ENCODE results near the gene SAMD14.
"Not testable (repeated sequence)": the region's sequence is repeated elsewhere in the genome, so short reads cannot be mapped to it uniquely, and the experiment has no call there.

SAMD14 gene

DNA sequence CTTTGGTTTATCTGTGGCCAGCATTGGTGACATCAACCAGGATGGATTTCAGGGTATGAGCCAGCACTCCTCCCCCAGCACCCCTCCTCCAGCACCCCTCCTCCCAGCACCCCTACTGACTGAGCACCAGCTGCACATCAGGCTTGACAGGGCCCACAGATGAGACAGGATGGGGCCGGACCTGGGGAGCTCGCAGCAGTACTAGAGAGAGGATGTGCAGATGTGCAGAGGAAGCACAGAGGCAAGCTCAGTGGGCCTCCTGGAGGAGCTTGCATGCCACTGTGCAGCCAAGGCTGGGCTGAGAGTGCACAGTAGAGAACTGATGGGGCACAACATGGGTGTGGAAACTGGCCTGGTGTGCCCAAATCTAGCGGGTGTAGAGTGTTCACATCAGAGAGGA is 57.8 kb downstream of the SAMD14 start:
- DNase-seq (no peak), ATAC-seq (replicated peaks) (no peak)
- no peak overlapping the region for H3K27ac Mint-ChIP-seq
- peaks cover 6 to 11% of the 10 kb centered on the region in 2 donors for H3K9me3 Mint-ChIP-seq
- peaks cover 9 to 14% of the 10 kb centered on the region in 2 donors for H3K36me3 Mint-ChIP-seq
- H3K4me1 Mint-ChIP-seq = no peaks in the 10 kb centered on the region
- peaks cover 16 to 43% of the 10 kb centered on the region in 2 donors for H3K27me3 Mint-ChIP-seq
- no peak overlapping the region for H3K4me3 Mint-ChIP-seq

DNA sequence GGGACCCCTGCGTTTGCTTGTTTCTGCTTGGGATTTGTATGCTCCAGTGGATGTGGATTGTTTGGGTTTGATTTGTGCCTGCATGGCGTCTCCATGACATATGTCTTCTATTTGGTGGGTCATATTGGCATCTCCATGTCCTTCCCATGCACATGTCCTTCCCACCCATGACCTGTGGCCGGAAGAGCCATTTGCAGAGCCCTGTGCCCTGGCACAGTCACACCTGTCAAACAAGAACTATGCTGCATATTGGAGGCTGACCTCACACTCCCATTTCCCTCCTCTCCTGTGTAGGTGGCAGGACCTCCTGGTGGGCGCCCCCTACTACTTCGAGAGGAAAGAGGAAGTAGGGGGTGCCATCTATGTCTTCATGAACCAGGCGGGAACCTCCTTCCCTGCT is 58.3 kb downstream of the SAMD14 start:
- DNase-seq (no peak), ATAC-seq (replicated peaks) (no peak)
- Mint-ChIP-seq H3K36me3 (peaks cover 9 to 14% of the 10 kb centered on the region in 2 donors), H3K4me3 (no peak overlapping the region), H3K4me1 (no peaks in the 10 kb centered on the region), H3K27ac (no peak overlapping the region), H3K27me3 (peaks cover 16 to 41% of the 10 kb centered on the region in 2 donors), H3K9me3 (peaks cover 6 to 11% of the 10 kb centered on the region in 2 donors)

DNA sequence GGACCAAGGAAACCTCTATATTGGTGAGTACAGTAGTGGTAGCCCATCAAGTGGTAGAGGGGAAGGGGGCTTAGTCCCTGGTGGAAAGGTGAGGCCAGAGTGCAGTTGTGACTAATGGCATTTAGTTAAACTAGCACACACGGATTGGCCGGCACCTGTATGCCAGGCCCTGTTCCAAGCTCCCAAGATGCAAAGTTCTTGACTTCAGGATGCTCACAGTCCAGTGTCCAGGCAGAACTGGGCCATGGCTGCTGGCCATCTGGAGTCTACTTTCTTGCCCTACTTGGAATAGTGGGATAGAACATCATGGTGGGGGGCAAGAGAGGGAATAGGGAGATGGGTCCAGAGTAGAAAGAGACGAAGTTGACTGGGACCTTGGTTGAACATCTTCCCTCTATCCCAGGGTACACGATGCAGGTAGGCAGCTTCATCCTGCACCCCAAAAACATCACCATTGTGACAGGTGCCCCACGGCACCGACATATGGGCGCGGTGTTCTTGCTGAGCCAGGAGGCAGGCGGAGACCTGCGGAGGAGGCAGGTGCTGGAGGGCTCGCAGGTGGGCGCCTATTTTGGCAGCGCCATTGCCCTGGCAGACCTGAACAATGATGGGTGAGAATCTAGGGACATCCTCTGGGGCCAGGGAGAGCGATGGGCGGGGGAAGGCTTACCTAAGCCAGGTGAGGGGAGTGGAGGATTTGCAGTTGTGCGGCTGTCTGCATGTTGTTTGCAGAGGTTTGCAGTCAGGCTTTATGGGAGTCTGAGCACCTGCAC is 58.9 kb downstream of the SAMD14 start:
- peaks cover 16 to 41% of the 10 kb centered on the region in 2 donors for H3K27me3 Mint-ChIP-seq
- H3K4me1 Mint-ChIP-seq = no peaks in the 10 kb centered on the region
- no peak overlapping the region for H3K4me3 Mint-ChIP-seq
- peak overlapping the region; percentile 38 for H3K27ac Mint-ChIP-seq
- H3K36me3 Mint-ChIP-seq = peaks cover 9 to 14% of the 10 kb centered on the region in 2 donors
- DNase-seq (no peak), ATAC-seq (replicated peaks) (no peak)
- H3K9me3 Mint-ChIP-seq = peaks cover 6 to 11% of the 10 kb centered on the region in 2 donors

DNA sequence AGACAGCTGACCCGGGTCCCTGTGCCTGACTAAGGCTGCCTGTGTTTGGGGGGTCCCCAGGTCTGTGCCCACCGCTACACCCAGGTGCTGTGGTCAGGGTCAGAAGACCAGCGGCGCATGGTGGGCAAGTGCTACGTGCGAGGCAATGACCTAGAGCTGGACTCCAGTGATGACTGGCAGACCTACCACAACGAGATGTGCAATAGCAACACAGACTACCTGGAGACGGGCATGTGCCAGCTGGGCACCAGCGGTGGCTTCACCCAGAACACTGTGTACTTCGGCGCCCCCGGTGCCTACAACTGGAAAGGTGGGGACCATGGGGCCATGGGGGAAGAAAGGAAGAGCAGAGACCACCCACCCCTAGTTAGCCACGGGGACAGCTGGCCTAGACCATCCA is 62.0 kb downstream of the SAMD14 start:
- H3K27me3 Mint-ChIP-seq = peaks cover 30 to 43% of the 10 kb centered on the region in 2 donors
- ATAC-seq (replicated peaks) (no peak), DNase-seq (no peak)
- H3K4me3 Mint-ChIP-seq = no peak overlapping the region
- no peaks in the 10 kb centered on the region for H3K4me1 Mint-ChIP-seq
- H3K9me3 Mint-ChIP-seq = peaks cover 6 to 11% of the 10 kb centered on the region in 2 donors
- H3K27ac Mint-ChIP-seq = no peak overlapping the region
- H3K36me3 Mint-ChIP-seq = peaks cover 9 to 14% of the 10 kb centered on the region in 2 donors

DNA sequence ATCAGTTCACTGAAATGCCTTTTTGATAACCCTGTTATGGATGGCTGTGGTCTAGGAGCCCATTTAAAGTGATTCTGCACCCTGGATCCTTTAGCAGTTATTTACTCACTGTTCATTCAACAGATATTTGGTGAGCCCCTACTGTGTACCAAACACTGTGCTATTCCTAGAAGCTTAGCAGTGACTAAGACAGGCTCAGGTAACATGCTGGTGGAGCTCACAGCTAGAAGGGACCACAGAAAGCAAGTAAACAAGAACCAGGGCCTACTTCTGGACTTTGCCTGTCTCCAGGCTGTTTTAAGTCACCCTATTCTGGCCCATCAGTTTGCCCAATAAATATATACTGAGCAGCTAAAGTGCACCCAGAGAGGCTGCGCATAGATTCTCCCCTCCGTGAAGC is 63.0 kb downstream of the SAMD14 start:
- DNase-seq (no peak), ATAC-seq (replicated peaks) (no peak)
- Mint-ChIP-seq H3K36me3 (peaks cover 9 to 12% of the 10 kb centered on the region in 2 donors), H3K27ac (no peak overlapping the region), H3K4me3 (no peak overlapping the region), H3K9me3 (peaks cover 6 to 11% of the 10 kb centered on the region in 2 donors), H3K27me3 (peaks cover 30 to 43% of the 10 kb centered on the region in 2 donors), H3K4me1 (no peaks in the 10 kb centered on the region)

DNA sequence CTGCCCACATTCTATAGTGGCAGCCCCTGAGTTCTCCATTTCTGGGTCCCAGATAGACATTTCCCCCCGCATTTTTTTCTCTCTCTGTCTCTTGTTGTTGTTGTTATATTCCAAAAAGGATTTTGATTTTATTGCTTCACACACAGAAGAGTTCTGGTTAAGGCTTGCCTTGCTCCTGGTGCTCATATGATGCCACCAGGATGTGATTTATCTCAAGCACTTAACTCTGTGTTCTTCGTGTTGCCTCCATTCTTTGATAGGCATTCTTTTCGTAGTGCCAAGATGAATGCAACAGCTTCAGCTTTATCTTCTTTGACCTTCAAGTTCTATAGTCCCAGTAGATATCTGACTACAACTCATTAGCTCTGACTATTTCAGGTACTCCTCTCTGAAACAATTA is 64.9 kb downstream of the SAMD14 start:
- no peak for ATAC-seq (replicated peaks)
- H3K36me3 Mint-ChIP-seq = no peaks in the 10 kb centered on the region
- no peak overlapping the region for H3K4me3 Mint-ChIP-seq
- no peaks in the 10 kb centered on the region for H3K4me1 Mint-ChIP-seq
- no peak for DNase-seq
- H3K27ac Mint-ChIP-seq = no peak overlapping the region
- peaks cover 36 to 54% of the 10 kb centered on the region in 2 donors for H3K27me3 Mint-ChIP-seq
- no peaks in the 10 kb centered on the region for H3K9me3 Mint-ChIP-seq

DNA sequence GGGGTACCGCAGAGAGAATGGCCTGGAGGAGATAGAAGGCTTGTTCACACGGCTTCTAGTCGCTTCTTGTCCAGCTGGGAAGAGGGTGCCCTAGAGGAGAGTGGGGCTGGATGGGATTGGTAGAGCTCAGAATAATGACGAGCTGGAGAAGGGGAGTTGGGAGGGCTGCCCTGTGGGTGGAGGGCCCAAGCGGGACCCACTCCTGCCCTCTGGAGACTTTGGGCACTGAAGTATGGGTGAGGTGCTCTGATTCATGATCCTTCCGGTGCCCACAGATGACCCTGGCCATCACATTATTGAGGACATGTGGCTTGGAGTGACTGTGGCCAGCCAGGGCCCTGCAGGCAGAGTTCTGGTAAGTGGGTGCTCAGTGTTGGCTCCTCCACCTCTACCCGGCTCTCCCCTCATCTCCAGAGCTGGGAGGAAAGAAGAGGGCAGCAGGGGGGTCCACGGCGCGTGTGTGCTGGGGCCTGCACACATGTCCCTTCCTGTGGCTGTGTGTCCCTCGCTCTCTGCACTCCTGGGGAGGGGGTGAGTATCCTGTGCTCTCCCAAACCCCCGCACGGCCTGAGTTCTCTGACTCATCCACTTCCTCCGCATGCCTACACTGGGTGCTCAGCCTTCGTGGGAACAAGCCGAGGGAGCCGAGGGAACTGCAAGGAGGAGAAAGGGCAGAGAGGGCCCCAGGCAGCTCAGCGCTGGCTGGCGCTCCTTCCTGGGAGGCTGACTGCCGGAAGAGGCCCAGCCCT is 65.5 kb downstream of the SAMD14 start:
- peaks cover 0 to 1% of the 10 kb centered on the region in 2 donors for H3K4me1 Mint-ChIP-seq
- no peaks in the 10 kb centered on the region for H3K36me3 Mint-ChIP-seq
- no peak overlapping the region for H3K4me3 Mint-ChIP-seq
- DNase-seq (no peak), ATAC-seq (replicated peaks) (no peak)
- H3K27ac Mint-ChIP-seq = no peak overlapping the region
- H3K9me3 Mint-ChIP-seq = no peaks in the 10 kb centered on the region
- H3K27me3 Mint-ChIP-seq = peaks cover 39 to 53% of the 10 kb centered on the region in 2 donors

DNA sequence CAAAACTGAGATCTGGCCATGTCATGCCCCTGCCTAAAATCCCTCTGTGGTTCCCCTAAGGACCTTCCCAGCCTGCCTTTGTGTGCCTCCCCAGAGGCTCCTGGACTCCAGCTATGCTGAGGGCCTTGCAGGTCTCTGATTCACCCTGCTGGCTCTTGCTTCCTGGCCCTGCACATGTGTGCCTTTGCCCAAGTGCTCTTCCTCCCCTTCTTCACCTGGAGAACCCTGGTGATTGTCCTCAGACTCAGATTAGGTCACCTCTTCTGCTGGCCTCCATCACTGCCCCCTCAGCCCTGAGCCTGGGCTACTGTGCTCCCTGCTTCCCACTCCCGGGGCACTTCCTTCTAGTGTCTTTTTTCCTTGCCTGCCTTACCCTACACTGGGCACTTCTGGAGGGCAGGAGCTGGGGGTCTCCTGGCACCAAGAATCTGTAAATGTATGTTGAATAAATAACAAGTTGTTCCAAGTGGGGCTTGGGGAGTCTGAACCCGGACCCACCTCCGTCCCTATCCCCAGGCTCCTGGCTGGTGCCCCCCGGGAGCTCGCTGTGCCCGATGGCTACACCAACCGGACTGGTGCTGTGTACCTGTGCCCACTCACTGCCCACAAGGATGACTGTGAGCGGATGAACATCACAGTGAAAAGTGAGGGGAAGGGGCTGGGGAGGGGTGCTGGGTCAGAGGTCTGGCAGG is 66.3 kb downstream of the SAMD14 start:
- ATAC-seq (replicated peaks) (no peak), DNase-seq (no peak)
- Mint-ChIP-seq H3K27me3 (peaks cover 43 to 59% of the 10 kb centered on the region in 2 donors), H3K36me3 (no peaks in the 10 kb centered on the region), H3K27ac (no peak overlapping the region), H3K4me3 (no peak overlapping the region), H3K9me3 (no peaks in the 10 kb centered on the region), H3K4me1 (peaks cover 0 to 1% of the 10 kb centered on the region in 2 donors)

DNA sequence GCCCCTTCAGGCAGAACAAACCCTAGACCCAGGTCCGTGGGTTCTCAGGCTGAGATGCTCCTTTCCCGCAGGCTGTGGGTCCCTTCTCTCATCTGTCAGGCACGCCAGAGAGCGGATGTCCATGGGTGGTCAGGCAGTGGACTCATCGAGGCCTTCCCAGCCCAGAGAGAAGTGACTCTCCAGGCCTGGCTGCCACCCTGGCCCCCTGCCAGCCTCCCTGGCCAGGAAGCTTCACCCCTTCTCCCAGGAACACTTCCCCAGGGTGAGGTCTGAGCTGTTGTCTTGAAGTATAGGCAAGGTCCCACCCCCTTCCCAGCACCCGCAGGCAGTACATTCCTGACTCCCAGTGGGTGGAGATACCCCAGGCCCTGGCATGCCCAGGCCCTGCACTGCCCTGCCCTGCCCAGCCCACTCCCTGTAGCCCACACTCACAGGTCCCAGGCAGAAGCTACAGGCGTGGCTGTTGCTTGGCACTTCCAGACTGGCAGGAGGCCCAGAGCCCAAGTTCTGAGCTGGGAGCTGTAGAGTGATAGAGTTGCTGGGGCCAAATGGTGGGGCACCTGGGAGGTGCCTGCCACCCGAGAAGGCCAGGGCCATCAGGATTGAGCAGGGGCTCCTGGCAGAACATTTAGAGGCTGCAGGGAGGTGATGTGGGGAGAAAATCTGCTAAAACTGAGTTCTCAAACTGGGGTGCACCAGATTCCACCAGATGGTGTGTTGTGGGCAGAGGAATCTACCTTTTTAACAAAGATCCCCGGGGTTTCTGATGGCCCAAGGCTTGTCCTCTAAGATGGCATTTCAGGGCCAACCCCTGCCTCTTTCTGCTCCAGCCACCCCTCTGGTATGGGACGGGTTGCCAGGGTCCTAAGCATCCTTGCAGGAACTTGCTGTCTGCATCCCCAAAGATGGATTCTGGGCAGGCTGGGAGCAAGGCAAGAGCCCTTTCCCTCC is 67.4 kb downstream of the SAMD14 start:
- DNase-seq = no peak
- H3K27me3 Mint-ChIP-seq = peaks cover 51 to 63% of the 10 kb centered on the region in 2 donors
- no peak overlapping the region for H3K27ac Mint-ChIP-seq
- no peaks in the 10 kb centered on the region for H3K36me3 Mint-ChIP-seq
- H3K9me3 Mint-ChIP-seq = no peaks in the 10 kb centered on the region
- no peak for ATAC-seq (replicated peaks)
- peaks cover 0 to 4% of the 10 kb centered on the region in 2 donors for H3K4me1 Mint-ChIP-seq
- no peak overlapping the region for H3K4me3 Mint-ChIP-seq

DNA sequence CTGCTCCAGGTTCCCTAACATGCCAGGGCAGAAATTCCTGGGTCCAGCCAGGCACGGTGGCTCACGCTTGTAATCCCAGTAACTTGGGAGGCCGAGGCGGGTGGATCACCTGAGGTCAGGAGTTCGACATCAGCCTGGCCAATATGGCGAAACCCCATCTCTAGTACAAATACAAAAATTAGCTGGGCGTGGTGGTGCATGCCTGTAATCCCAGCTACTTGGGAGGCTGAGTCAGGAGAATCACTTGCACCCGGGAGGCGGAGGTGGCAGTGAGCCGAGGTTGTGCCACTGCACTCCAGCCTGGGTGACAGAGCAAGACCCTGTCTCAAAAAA is 68.3 kb downstream of the SAMD14 start:
- H3K4me1 Mint-ChIP-seq; ATAC-seq (replicated peaks); H3K4me3 Mint-ChIP-seq; H3K9me3 Mint-ChIP-seq; H3K36me3 Mint-ChIP-seq; DNase-seq; H3K27ac Mint-ChIP-seq: not testable (repeated sequence)
- H3K27me3 Mint-ChIP-seq = peaks cover 55 to 72% of the 10 kb centered on the region in 2 donors

DNA sequence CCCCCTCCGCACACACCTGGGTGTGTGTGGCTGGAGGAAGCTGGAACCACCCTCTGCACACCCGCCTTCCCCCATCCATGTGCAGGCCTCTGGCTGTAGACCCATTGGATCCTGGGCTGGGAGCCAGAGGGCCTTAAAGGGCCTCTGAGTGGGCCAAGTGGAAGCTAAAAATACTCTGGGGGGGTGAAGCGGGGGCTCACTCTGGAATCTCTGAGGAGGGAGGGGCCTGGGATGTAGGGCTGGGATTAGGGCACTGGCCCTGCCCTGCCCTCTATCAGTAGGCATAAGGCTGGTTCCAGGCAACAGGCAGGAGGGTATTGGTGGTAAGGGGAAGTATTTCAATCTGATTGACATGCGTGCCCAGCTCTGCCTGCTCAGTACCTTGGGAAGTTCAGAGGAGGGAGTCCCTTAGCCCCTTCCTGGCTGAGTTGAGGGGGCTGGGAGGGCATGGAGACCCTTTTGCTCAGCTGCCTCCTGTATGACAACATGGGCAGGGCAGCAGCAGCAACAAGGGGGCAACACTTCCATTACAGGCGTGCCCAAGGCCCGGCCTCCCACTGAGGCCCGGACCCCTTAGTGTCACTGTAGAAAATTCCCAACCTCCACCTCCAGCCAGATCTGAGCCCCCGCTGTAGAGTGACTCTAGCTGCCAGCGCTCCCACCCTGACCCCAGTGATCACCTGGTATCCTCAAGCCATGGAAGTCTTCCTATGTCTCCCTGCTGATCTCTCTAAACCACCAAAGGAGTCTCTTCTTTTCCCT is 68.8 kb downstream of the SAMD14 start:
- Mint-ChIP-seq H3K9me3 (no peaks in the 10 kb centered on the region), H3K27me3 (peaks cover 55 to 77% of the 10 kb centered on the region in 2 donors), H3K4me1 (peaks cover 10 to 13% of the 10 kb centered on the region in 2 donors), H3K4me3 (no peak overlapping the region), H3K36me3 (no peaks in the 10 kb centered on the region), H3K27ac (no peak overlapping the region)
- ATAC-seq (replicated peaks) (no peak), DNase-seq (no peak)

Data from stimulated activated naive B cell treated with anti-CD40 and anti-IgM and Interleukin-4, amounts not matched to agents 10 μg/mL and 1 μg/mL and 100 μg/mL, for 72 hours (primary cell).